Liver (tissue), 3 donors: ENCODE data around the gene KCNN3.

Experiments used
- CTCF ChIP-seq: fragments of 150-350 bp; IDR thresholded peaks from 2 replicates; pipeline ENCODE4 v1.5.1; 2017; ENCODE audit warnings: improper control_type of control experiment, low read depth, low read length; ENCODE audit not compliant: missing input control
- GABPA ChIP-seq, 2 donors: IDR thresholded peaks in 1 of 2; conservative IDR thresholded peaks in 1 of 2; 2 replicates each; pipeline ENCODE4 v1.6.1; 2016; ENCODE audit warnings: antibody characterized with exemption in 2 of 2, mild to moderate bottlenecking in 1 of 2, moderate library complexity in 1 of 2
- JUND ChIP-seq, 2 donors: IDR thresholded peaks; 2 replicates each; pipeline ENCODE4 v1.6.1; 2016; ENCODE audit warnings: antibody characterized with exemption in 2 of 2
- TAF1 ChIP-seq: conservative IDR thresholded peaks from 2 replicates; pipeline ENCODE4 v1.6.1; 2016; ENCODE audit warnings: antibody characterized with exemption, mild to moderate bottlenecking
- donor health status: healthy.
- donor health status: healthy.

DNA sequence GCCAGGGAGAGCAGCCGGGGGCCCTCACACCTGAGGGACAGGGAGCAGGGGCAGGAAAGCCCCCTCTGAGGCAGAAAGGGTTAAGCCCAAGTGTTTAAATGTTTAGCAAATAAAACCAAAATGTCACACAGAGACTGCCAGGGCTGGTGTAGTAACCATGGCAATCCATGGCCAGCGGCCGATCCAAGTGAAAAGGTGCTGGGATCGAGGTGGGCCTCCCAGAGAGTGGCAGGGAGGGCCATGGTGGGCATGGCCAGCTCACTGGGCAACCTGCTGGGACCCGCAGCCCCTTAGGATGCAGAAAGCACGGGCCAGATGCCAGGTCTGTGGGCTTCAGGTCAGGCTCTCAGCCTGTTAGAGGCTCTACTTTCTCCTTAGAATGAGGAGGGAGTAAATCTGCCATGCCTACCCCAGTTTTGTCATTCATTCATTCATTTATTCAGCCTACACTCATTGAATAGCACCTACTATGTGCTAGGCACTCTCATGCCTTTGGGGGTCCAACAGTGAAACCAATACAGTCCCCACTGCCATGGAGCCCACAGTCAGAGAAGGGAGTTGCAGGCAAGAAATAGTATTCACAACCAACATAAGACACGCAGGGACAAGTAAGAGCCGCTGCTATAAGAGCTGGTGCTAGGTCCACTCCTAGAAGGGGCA is 56.1 kb downstream of the KCNN3 start:
- TF ChIP-seq JUND (IDR thresholded peaks at IDR 0.05) (no peak), TAF1 (no peak), CTCF (no peak), GABPA (IDR thresholded peaks at IDR 0.05 in 1 of 2, conservative IDR thresholded peaks at IDR 0.05 in 1 of 2) (no peak)
